Type B pancreatic cell (in vitro differentiated cells): ENCODE measurements around the gene CRB1. TPM values are rescaled to one million over a fixed set of nuclear protein-coding genes. Genes with fewer than 3 reads are reported as not detected.

Source experiments
- DNase-seq: peaks from one replicate; pipeline ENCODE4 v3.0.0; 2021; ENCODE audit warnings: mixed read lengths; ENCODE audit not compliant: unreplicated experiment; ENCODE audit errors: extremely low spot score
- H3K27ac Mint-ChIP-seq: 2 replicates; pipeline ENCODE4 v1.8.0; 2021; ENCODE audit warnings: mild to moderate bottlenecking, mixed read lengths
- H3K27me3 Mint-ChIP-seq: 2 replicates; pipeline ENCODE4 v1.8.0; 2021; ENCODE audit warnings: mixed read lengths
- H3K36me3 Mint-ChIP-seq: 2 replicates; pipeline ENCODE4 v1.8.0; 2021; ENCODE audit warnings: mixed read lengths
- H3K4me1 Mint-ChIP-seq: one replicate; pipeline ENCODE4 v1.8.0; 2021; ENCODE audit warnings: mixed read lengths; ENCODE audit not compliant: unreplicated experiment
- H3K4me3 Mint-ChIP-seq: 2 replicates; pipeline ENCODE4 v1.8.0; 2021; ENCODE audit warnings: mild to moderate bottlenecking, mixed read lengths
- H3K9me3 Mint-ChIP-seq: 2 replicates; pipeline ENCODE4 v1.8.0; 2021; ENCODE audit warnings: mixed read lengths
- CTCF ChIP-seq: fragments of 200-600 bp; sonication (generic); conservative IDR thresholded peaks from 2 replicates; pipeline ENCODE4 v1.5.0; 2021; ENCODE audit warnings: antibody characterized with exemption, mild to moderate bottlenecking
- total RNA-seq: library from RNA; stranded (reverse); gene quantifications from 2 replicates; pipeline ENCODE4 v1.2.1, GENCODE V29; 2021; ENCODE audit warnings: low replicate concordance

CRB1 gene
- total RNA-seq, 1 donor from 2014 or later, result 5.7 TPM

GRCh38 chr1:197496722-197497121, 228.7 kb downstream of the CRB1 start:
- Mint-ChIP-seq H3K36me3 (no peaks in the 10 kb centered on the region), H3K4me1 (no peaks in the 10 kb centered on the region), H3K9me3 (no peaks in the 10 kb centered on the region), H3K27ac (no peak overlapping the region), H3K27me3 (no peaks in the 10 kb centered on the region), H3K4me3 (no peak overlapping the region)
- TF ChIP-seq CTCF, result no peak
- DNase-seq, result no peak

- H3K4me1 Mint-ChIP-seq, result no peaks in the 10 kb centered on the region
- H3K4me3 Mint-ChIP-seq, result no peak overlapping the region
- TF ChIP-seq CTCF, result no peak
- H3K9me3 Mint-ChIP-seq, result no peaks in the 10 kb centered on the region
- H3K36me3 Mint-ChIP-seq, result peaks cover 10% of the 10 kb centered on the region
- no peak for DNase-seq
- H3K27me3 Mint-ChIP-seq, result no peaks in the 10 kb centered on the region
- no peak overlapping the region for H3K27ac Mint-ChIP-seq
Observed at GRCh38 chr1:197510691-197511378, 242.8 kb downstream of the CRB1 start.

GRCh38 chr1:197515421-197515820, 247.4 kb downstream of the CRB1 start:
- TF ChIP-seq CTCF, result no peak
- DNase-seq, result no peak
- no peaks in the 10 kb centered on the region for H3K9me3 Mint-ChIP-seq
- H3K27ac Mint-ChIP-seq, result no peak overlapping the region
- no peaks in the 10 kb centered on the region for H3K4me1 Mint-ChIP-seq
- no peak overlapping the region for H3K4me3 Mint-ChIP-seq
- peaks cover 6% of the 10 kb centered on the region for H3K36me3 Mint-ChIP-seq
- no peaks in the 10 kb centered on the region for H3K27me3 Mint-ChIP-seq

- H3K27me3 Mint-ChIP-seq, result no peaks in the 10 kb centered on the region
- H3K4me1 Mint-ChIP-seq, result no peaks in the 10 kb centered on the region
- TF ChIP-seq CTCF, result peak; percentile 64
- H3K4me3 Mint-ChIP-seq, result no peak overlapping the region
- no peak for DNase-seq
- no peaks in the 10 kb centered on the region for H3K9me3 Mint-ChIP-seq
- no peaks in the 10 kb centered on the region for H3K36me3 Mint-ChIP-seq
- H3K27ac Mint-ChIP-seq, result no peak overlapping the region
Observed at GRCh38 chr1:197519741-197520334, 251.8 kb downstream of the CRB1 start.

GRCh38 chr1:197521118-197521739, 253.2 kb downstream of the CRB1 start:
- Mint-ChIP-seq H3K36me3 (no peaks in the 10 kb centered on the region), H3K9me3 (no peaks in the 10 kb centered on the region), H3K4me1 (no peaks in the 10 kb centered on the region), H3K27me3 (no peaks in the 10 kb centered on the region), H3K4me3 (no peak overlapping the region), H3K27ac (no peak overlapping the region)
- peak; percentile 85 for TF ChIP-seq CTCF
- no peak for DNase-seq
